Sigmoid colon (tissue), 4 donors: Measurements from ENCODE around the gene BGN.

ENCODE experiments used
- CTCF ChIP-seq, 4 experiments: fragments of 450-650 bp in 3 of 4; fragments of 200-600 bp in 1 of 4; IDR thresholded peaks; one replicate each; pipeline ENCODE4 v1.5.1; 2016 to 2019; ENCODE audit warnings: antibody characterized with exemption in 4 of 4, mild to moderate bottlenecking in 3 of 4, moderate library complexity in 2 of 4
- POLR2AphosphoS5 ChIP-seq, 4 donors: sonication (generic); formaldehyde crosslinking; IDR thresholded peaks; one replicate each; pipeline ENCODE4 v1.6.1; 2017; ENCODE audit warnings: antibody characterized with exemption in 4 of 4

DNA sequence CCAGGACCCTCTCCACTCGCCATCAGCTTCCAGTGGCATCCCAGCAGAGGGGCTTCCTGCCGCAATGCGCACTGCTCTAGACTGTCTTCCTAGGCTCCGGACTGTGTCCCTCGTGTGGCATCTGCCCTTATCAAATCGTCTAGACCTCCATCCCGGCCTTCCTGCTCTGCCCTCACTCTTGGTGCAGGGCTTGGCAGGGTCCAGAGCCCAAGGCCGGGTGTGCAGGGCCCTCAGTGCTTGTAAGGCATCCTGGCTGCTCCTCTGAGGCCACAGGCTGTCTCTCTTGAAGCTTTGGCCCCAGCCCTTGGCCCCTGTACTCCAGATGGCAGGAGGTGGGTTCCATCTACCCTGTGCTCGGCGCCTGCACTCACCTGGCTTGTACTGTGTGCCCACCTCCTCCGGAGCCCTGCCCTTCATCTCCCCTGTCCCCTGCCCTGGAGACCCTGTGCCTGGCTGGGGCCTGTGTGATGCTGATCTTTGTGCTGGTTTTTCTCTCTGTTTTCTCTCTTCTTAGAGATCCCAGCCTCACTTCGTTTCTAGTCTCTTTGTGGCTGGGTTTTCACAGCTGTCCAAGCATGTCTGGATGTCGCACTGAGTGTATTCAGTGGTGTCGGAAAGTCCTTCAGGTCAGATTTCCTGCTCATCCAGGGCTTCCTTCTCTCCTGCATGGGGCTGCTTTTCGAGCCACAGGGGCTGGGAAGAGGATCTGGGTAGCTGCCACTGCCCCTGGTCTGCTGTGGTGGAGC, 45.2 kb upstream of the BGN start:
- TF ChIP-seq CTCF (IDR thresholded peaks at IDR 0.05) (no peak), POLR2AphosphoS5 (IDR thresholded peaks at IDR 0.05) (no peak)
